Measurements from ENCODE around the gene ZC3H13. TPM values are rescaled to one million over a fixed set of nuclear protein-coding genes. Genes with fewer than 3 reads are reported as not detected.
A peak's percentile ranks its signal among the peaks of the same experiment; 100 is the strongest.

The ZC3H13 gene
- total and polyA plus RNA-seq, 2 of the 8 experiments (the other 6 are each of a cell fraction or from before 2014, with no cell fraction given) = 5.1 to 57.8 TPM

GRCh38 chr13:46053162-46054012, 841 bp upstream of the ZC3H13 start:
- peaks cover 0 to 2% (median 0%) of the 10 kb centered on the region in 4 experiments; a peak in 1 of 7 replicates for H3K4me1 ChIP-seq (replicated peaks in 1 of 4; ENCODE audit: control insufficient read depth in 3 of 4, insufficient read depth in 4 of 4, low read length in 3 of 4)
- no peak overlapping the region for H3K14ac ChIP-seq (ENCODE audit: insufficient read length)
- H2BK20ac ChIP-seq (ENCODE audit: low read length) = no peak overlapping the region
- H3K4me2 ChIP-seq (ENCODE audit: insufficient read depth in 1 of 2, low read depth in 2 of 2, low read length in 2 of 2) = peak overlapping the region; percentile 61 to 74
- no peak for FAIRE-seq
- no peaks in the 10 kb centered on the region for H3K36me3 ChIP-seq (ENCODE audit: control insufficient read depth in 2 of 4, insufficient read depth in 4 of 4, low read length in 3 of 4)
- no peak overlapping the region for H3K4ac ChIP-seq (replicated peaks; ENCODE audit: insufficient read length, low read depth, low read length)
- POLR2A ChIA-PET (ENCODE audit: partially characterized antibody) = interaction anchor here (0.6 to 1.5 kb wide), 3 partner anchors 14 to 180 kb away, joined by 3 read pairs; no protein-coding TSS in a partner anchor
- H2BK120ac ChIP-seq (replicated peaks; ENCODE audit: low read depth, low read length) = no peak overlapping the region
- no peak for DNase-seq (ENCODE audit: low read depth in 1 of 2, low spot score in 2 of 2)
- H3K4me3 ChIP-seq (ENCODE audit: extremely low read depth in 1 of 4, insufficient read depth in 2 of 4, low read depth in 3 of 4, low read length in 4 of 4) = peak overlapping the region; percentile 84 to 99 (median 92)
- peaks cover 18 to 40% of the 10 kb centered on the region in 2 experiments for H3K79me2 ChIP-seq (ENCODE audit: control insufficient read depth in 1 of 2, insufficient read depth in 2 of 2, low read length in 2 of 2)
- no peak overlapping the region for H2BK15ac ChIP-seq (ENCODE audit: low read length)
- H4K91ac ChIP-seq (replicated peaks; ENCODE audit: insufficient read length, low read length) = no peak overlapping the region
- no peak overlapping the region for H2BK5ac ChIP-seq (ENCODE audit: low read depth, low read length)
- H2BK12ac ChIP-seq (ENCODE audit: low read depth, low read length) = no peak overlapping the region
- H2AFZ ChIP-seq (ENCODE audit: low read length) = peak overlapping the region; percentile 100
- no peak overlapping the region for H3K23ac ChIP-seq (ENCODE audit: insufficient read length)
- peak overlapping the region; percentile 25 for H4K5ac ChIP-seq (ENCODE audit: insufficient read length, low read depth, low read length)
- peaks cover 8% of the 10 kb centered on the region for H3K23me2 ChIP-seq (ENCODE audit: low read depth, low read length)
- no peaks in the 10 kb centered on the region for H3K27me3 ChIP-seq (replicated peaks in 1 of 4; ENCODE audit: control insufficient read depth in 3 of 4, extremely low read depth in 1 of 4, insufficient read depth in 3 of 4, low read length in 3 of 4)
- no peak overlapping the region for H3K56ac ChIP-seq (replicated peaks; ENCODE audit: insufficient read length, low read depth, low read length)
- no peak overlapping the region for H3K27ac ChIP-seq (ENCODE audit: low read depth, low read length)
- H3K18ac ChIP-seq (ENCODE audit: extremely low read depth, low read length) = no peak overlapping the region
- H4K20me1 ChIP-seq (replicated peaks in 1 of 2; ENCODE audit: control insufficient read depth in 1 of 2, insufficient read depth in 2 of 2, low read length in 2 of 2) = peaks cover 4% of the 10 kb centered on the region in 2 experiments
- no peaks in the 10 kb centered on the region for H3K9me3 ChIP-seq (ENCODE audit: insufficient read depth in 2 of 2, low read depth in 1 of 2, low read length in 1 of 2)
- peak overlapping the region; percentile 10 to 78 (median 14); a peak in 6 of 7 replicates for H3K9ac ChIP-seq (replicated peaks in 1 of 4; ENCODE audit: extremely low read depth in 1 of 4, low read depth in 3 of 4, low read length in 3 of 4)
- no peak overlapping the region for H4K8ac ChIP-seq (ENCODE audit: extremely low read depth, insufficient read depth, low read length)
- H2AK5ac ChIP-seq (ENCODE audit: low read depth, low read length) = no peak overlapping the region
- H3K79me1 ChIP-seq (ENCODE audit: low read depth, low read length) = no peaks in the 10 kb centered on the region
- CTCF ChIA-PET (ENCODE audit: partially characterized antibody) = interaction anchor here (1.7 to 2.7 kb wide), 3 partner anchors 66 to 106 kb away, joined by 3 to 10 read pairs (median 4); no protein-coding TSS in a partner anchor
- 25% methylated on average over 18 of the region's 18 CpGs; no CpG with 5 or more reads in 1 of the 2 experiments for WGBS, 2 experiments (ENCODE audit: extremely low coverage in 1 of 2, insufficient coverage in 1 of 2, insufficient read length in 1 of 2, insufficient replicate concordance in 2 of 2, low coverage in 1 of 2, low lambda C conversion rate in 2 of 2, missing lambda C conversion rate in 1 of 2)
- no peak for TF ChIP-seq SAP30 (IDR thresholded peaks at IDR 0.05; ENCODE audit: insufficient read depth, insufficient replicate concordance, low read length)
- TF ChIP-seq GABPA (IDR thresholded peaks at IDR 0.05; ENCODE audit: borderline replicate concordance, insufficient read depth, low read length) = no peak
- TF ChIP-seq JUND (IDR thresholded peaks at IDR 0.05; ENCODE audit: low read length) = no peak
- TF ChIP-seq MAFK (IDR thresholded peaks at IDR 0.05; ENCODE audit: low read depth, low read length) = no peak
- no peak for TF ChIP-seq FOSL1 (IDR thresholded peaks at IDR 0.05; ENCODE audit: insufficient read depth, low read depth, low read length)
- TF ChIP-seq NANOG (IDR thresholded peaks at IDR 0.05; ENCODE audit: insufficient read depth, low read depth, low read length, poor library complexity, severe bottlenecking) = no peak
- no peak for TF ChIP-seq BACH1 (IDR thresholded peaks at IDR 0.05; ENCODE audit: low read length)
- no peak for TF ChIP-seq CREB1 (IDR thresholded peaks at IDR 0.05)

Data from H1 (cell line).